Measurements from ENCODE around the gene ITPR1. TPM values are rescaled to one million over a fixed set of nuclear protein-coding genes. Genes with fewer than 3 reads are reported as not detected.

Gene ITPR1
- total and polyA plus RNA-seq, 2 of the 4 experiments (the other 2 are of a cell fraction) = 1.8 to 5.7 TPM

- no peaks in the 10 kb centered on the region for H3K79me1 ChIP-seq (ENCODE audit: low read depth in 1 of 2, low read length in 2 of 2)
- no peak overlapping the region for H2BK5ac ChIP-seq (ENCODE audit: low read depth, low read length, poor library complexity, severe bottlenecking)
- H3K14ac ChIP-seq (replicated peaks; ENCODE audit: low read depth, low read length) = no peak overlapping the region
- H2AK9ac ChIP-seq (replicated peaks; ENCODE audit: low read depth, low read length, poor library complexity) = no peak overlapping the region
- no peaks in the 10 kb centered on the region for H4K20me1 ChIP-seq (ENCODE audit: insufficient read depth, low read length)
- H3K4me3 ChIP-seq (ENCODE audit: insufficient read depth, low read depth, low read length) = no peak overlapping the region
- no peak overlapping the region for H3K4me2 ChIP-seq (ENCODE audit: low read depth, low read length)
- no peak overlapping the region for H2AK5ac ChIP-seq (ENCODE audit: low read depth, low read length)
- no peak overlapping the region for H3K4ac ChIP-seq (ENCODE audit: low read depth, low read length)
- in situ Hi-C loops (cut with MboI; ENCODE audit: low sequenced_read_pairs) = no loop called here
- TF ChIP-seq SMC3 (IDR thresholded peaks at IDR 0.05; ENCODE audit: low read depth, low read length) (no peak), RAD21 (IDR thresholded peaks at IDR 0.05; ENCODE audit: low read length) (no peak), RCOR1 (IDR thresholded peaks at IDR 0.05; ENCODE audit: insufficient replicate concordance, low read length) (no peak), NFE2L2 (IDR thresholded peaks at IDR 0.05; ENCODE audit: low read depth, low read length) (no peak), POLR2A (IDR thresholded peaks at IDR 0.05; ENCODE audit: low read depth, low read length) (no peak), MAFK (IDR thresholded peaks at IDR 0.05; ENCODE audit: low read depth, low read length) (no peak)
- TF ChIP-seq, protein P1, sequence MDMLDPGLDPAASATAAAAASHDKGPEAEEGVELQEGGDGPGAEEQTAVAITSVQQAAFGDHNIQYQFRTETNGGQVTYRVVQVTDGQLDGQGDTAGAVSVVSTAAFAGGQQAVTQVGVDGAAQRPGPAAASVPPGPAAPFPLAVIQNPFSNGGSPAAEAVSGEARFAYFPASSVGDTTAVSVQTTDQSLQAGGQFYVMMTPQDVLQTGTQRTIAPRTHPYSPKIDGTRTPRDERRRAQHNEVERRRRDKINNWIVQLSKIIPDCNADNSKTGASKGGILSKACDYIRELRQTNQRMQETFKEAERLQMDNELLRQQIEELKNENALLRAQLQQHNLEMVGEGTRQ (IDR thresholded peaks at IDR 0.05; ENCODE audit: low read depth, low read length) = no peak
- DNase-seq = no peak
- H4K5ac ChIP-seq (ENCODE audit: low read depth, low read length) = no peak overlapping the region
- ChIA-PET POLR2A (ENCODE audit: unreplicated experiment) (no interaction called here), CTCF (no interaction called here)
- H2AFZ ChIP-seq (replicated peaks; ENCODE audit: low read length, poor library complexity) = no peak overlapping the region
- H3K27me3 ChIP-seq (ENCODE audit: control insufficient read depth, insufficient read depth, low read length) = peaks cover 2% of the 10 kb centered on the region; the same call in 1 of the 2 replicates
- 60% methylated on average over 1 of the region's 9 CpGs; no CpG with 5 or more reads in 1 of the 2 experiments for WGBS, 2 experiments (ENCODE audit: extremely low coverage in 2 of 2, insufficient read length in 1 of 2)
- no peaks in the 10 kb centered on the region for H3K9me1 ChIP-seq (ENCODE audit: insufficient read depth, low read length)
- H3K36me3 ChIP-seq (ENCODE audit: control insufficient read depth, insufficient read depth, low read length) = no peaks in the 10 kb centered on the region
- no peak overlapping the region for H3K18ac ChIP-seq (ENCODE audit: low read depth, low read length)
- H4K91ac ChIP-seq (ENCODE audit: insufficient read depth, low read depth, low read length) = no peak overlapping the region
- H3K4me1 ChIP-seq (ENCODE audit: control insufficient read depth, insufficient read depth, low read length) = no peaks in the 10 kb centered on the region; the same call in 1 of the 2 replicates
- H3K9ac ChIP-seq (ENCODE audit: low read depth, low read length) = no peak overlapping the region
- no TSS peak for BruUV-seq (replicated peaks)
- ATAC-seq (ENCODE audit: low read depth) = no peak
- dilution Hi-C loops (cut with HindIII; ENCODE audit: low sequenced_read_pairs, unreplicated experiment) = no loop called here
- H3K27ac ChIP-seq (ENCODE audit: insufficient read depth, low read length) = no peak overlapping the region
- H3K56ac ChIP-seq (ENCODE audit: extremely low read depth, insufficient read depth, low read length) = no peak overlapping the region
- H2BK120ac ChIP-seq (ENCODE audit: low read depth, low read length) = no peak overlapping the region
- H3K9me3 ChIP-seq (ENCODE audit: control insufficient read depth, insufficient read depth, low read length) = no peaks in the 10 kb centered on the region
- intact Hi-C loops (cut with micrococcal nuclease) = no loop called here
- H2BK15ac ChIP-seq (ENCODE audit: low read depth, low read length) = no peak overlapping the region
- no peak overlapping the region for H3K23ac ChIP-seq (ENCODE audit: low read depth, low read length)
- H4K8ac ChIP-seq (ENCODE audit: low read depth in 2 of 2, low read length in 2 of 2) = no peak overlapping the region
- H2BK20ac ChIP-seq (ENCODE audit: low read depth, low read length) = no peak overlapping the region
Measured at GRCh38 chr3:4546346-4547178, 53.4 kb downstream of the ITPR1 start.
